HG03442 (cell line): ENCODE measurements around the gene OR10H5.
"Not testable (repeated sequence)": the region's sequence is repeated elsewhere in the genome, so short reads cannot be mapped to it uniquely, and the experiment has no call there.

Experiments used
- ATAC-seq: cut with Tn5 transposase; IDR thresholded peaks from one replicate; pipeline ENCODE4 v1.9.1; 2021; ENCODE audit warnings: mild to moderate bottlenecking, moderate library complexity; ENCODE audit not compliant: unreplicated experiment

OR10H5 gene

GRCh38 chr19:15811476-15811875, 24.0 kb downstream of the OR10H5 start:
- no peak for ATAC-seq

GRCh38 chr19:15812060-15812722, 24.7 kb downstream of the OR10H5 start:
- no peak for ATAC-seq

- ATAC-seq: no peak
Observed at GRCh38 chr19:15813916-15814315, 26.5 kb downstream of the OR10H5 start.

GRCh38 chr19:15815306-15815705, 27.8 kb downstream of the OR10H5 start, which contains the start of gene OR10H1:
TSS of gene OR10H1 (minus strand) at chr19:15815664. CDS start at chr19:15808037, 7,627 bp downstream.
- no peak for ATAC-seq

DNA sequence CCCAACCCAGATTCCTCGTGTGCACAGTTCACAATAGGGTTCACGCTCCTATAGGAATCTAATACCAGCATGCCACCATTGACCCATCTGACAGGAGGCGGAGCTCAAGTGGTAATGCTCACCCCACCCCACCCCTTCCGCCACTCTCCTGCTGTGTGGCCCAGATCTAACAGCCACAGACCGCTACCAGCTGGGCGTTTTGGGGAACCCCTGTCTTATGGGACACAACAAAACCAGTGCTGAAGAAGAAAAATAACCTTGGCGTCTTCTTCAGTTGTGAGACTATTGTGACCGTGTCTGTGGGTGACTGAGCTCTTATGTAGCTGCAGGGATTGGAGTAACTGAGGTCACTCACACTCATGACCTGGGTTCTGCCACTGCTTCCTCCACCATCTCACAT, 33.2 kb downstream of the OR10H5 start:
- no peak for ATAC-seq

GRCh38 chr19:15825753-15826152, 38.3 kb downstream of the OR10H5 start:
- no peak for ATAC-seq

- no peak for ATAC-seq
Observed at GRCh38 chr19:15828121-15828610, 40.7 kb downstream of the OR10H5 start.

- ATAC-seq: not testable (repeated sequence)
Observed at GRCh38 chr19:15828611-15829305, 41.3 kb downstream of the OR10H5 start.

- no peak for ATAC-seq
Observed at GRCh38 chr19:15829306-15829698, 41.8 kb downstream of the OR10H5 start.

GRCh38 chr19:15829786-15830185, 42.3 kb downstream of the OR10H5 start:
- ATAC-seq: no peak

- no peak for ATAC-seq
Observed at GRCh38 chr19:15831626-15832025, 44.2 kb downstream of the OR10H5 start.

DNA sequence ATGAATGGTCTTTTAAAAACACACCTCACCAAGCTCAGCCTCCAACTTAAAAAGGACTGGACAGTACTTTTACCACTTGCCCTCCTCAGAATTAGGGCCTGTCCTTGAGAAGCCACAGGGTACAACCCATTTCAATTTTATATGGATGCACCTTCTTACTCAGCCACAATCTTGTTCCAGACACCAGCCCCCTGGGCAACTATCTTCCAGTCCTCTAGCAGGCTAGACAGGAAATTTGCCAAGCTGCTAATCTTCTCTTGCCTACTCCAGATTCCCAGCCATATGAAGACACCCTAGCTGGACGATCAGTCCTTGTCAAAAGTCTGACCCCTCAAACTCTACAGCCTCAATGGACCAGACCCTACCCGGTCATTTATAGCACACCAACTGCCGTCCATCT, 46.8 kb downstream of the OR10H5 start:
- not testable (repeated sequence) for ATAC-seq

DNA sequence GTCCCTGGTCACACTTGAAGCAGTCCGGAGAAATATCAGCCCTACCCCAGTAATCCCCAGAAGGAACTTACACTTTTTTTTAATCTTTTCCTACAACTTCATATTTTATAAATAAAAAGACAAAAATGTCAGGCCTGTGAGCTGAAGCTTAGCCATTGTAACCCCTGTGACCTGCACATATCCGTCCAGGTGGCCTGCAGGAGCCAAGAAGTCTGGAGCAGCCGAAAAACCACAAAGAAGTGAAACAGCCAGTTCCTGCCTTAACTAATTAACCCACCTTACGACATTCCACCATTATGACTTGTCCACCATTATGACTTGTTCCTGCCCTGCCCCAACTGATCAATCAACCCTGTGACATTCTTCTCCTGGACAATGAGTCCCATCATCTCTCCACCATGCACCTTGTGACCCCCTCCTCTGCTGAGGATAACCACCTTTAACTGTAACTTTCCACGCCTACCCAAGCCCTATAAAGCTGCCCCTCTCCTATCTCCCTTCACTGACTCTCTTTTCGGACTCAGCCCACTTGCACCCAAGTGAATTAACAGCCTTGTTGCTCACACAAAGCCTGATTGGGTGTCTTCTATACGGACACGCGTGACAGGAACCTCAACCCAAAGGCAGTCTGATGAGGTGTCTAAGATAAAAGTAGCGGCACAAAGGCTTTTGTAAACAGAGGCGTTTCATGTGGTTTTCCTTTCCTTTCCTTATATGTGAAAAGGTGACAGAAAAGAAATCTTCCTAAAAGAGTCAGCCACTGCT, 48.3 kb downstream of the OR10H5 start:
- ATAC-seq: not testable (repeated sequence)

DNA sequence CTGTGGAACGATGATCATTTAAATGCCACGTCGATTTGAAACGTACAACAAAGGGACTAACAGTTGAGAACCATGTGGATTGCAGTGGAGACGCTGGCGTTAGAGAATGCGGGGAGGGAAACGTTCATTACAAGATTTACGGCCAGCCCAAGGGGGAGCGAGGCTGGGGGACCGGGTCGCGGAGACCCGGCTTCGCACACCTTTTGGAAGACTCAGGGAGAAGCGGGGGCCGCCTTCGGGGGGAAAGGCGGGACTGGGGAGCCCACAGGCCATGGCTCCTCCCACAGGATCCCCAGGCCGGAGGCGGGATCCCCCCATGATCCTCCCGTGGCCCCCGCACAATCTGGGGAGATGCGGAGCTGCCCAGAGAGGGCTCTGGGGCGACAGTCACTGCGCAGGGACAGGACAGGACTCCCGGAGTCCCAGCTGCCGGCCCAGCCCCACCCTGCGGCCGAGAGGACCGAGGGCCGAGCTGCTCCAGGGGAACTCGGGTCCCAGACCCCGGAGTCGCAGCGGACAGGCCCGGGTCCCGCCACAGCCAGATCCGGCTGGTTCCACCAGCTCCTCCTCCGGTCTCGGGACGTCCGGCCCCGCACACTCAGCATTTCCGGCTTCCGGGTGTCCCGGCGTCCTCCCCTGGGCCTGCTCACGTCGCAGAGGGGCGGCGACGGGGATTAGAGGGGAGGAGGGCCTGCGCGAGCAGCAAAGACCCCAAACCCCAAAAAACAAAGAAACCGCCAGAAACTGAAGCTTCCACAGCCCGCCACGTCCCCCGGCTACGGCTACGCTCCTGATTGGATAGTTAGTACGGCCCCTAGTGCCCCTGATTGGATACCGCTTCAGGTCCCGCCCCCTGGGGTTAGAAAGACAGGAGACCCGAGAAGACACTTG, 49.1 kb downstream of the OR10H5 start:
- peak; percentile 94 for ATAC-seq

DNA sequence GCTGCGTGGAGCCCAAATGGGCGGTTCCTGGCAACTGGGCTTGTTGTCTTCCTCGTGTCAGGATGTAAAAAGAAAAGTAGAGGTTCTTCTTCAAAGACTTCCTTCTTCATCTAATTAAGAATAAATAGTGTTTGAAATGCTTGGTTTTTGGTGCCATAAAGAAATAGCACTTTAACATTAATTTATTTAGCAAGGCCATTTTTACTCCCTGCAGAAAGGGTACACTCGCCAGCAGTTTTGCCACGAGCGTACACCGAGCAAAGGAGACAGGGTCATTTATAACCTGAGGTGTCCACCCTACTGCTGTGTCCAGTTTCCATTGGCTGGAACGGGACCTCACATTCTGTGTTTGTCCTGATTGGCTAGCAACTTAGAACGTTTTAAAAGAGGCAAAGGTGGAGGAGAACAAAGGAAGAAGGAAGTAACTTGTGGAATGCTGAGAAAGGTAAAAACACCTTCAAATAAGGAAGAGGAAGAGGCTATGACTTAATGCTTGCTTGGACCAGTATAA, 49.8 kb downstream of the OR10H5 start:
- ATAC-seq: no peak

- ATAC-seq: no peak
Observed at GRCh38 chr19:15838351-15838750, 50.9 kb downstream of the OR10H5 start.

- ATAC-seq: not testable (repeated sequence)
Observed at GRCh38 chr19:15839888-15840287, 52.4 kb downstream of the OR10H5 start.

DNA sequence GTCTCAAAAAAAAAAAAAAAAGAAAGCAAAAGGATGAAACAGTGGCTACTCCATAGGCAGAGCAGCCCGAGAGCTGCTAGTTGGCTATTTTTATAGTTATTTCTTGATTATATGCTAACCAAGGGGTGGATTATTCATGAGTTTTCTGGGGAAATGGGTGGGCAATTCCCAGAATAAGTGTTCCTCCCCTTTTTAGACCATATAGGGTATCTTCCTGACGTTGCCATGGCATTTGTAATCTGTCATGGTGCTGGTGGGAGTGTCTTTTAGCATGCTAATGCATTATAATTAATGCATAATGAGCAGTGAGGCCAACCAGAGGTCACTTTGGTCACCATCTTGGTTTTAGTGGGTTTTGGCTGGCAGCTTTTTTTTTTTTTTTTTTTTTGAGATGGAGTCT, 53.4 kb downstream of the OR10H5 start:
- no peak for ATAC-seq

DNA sequence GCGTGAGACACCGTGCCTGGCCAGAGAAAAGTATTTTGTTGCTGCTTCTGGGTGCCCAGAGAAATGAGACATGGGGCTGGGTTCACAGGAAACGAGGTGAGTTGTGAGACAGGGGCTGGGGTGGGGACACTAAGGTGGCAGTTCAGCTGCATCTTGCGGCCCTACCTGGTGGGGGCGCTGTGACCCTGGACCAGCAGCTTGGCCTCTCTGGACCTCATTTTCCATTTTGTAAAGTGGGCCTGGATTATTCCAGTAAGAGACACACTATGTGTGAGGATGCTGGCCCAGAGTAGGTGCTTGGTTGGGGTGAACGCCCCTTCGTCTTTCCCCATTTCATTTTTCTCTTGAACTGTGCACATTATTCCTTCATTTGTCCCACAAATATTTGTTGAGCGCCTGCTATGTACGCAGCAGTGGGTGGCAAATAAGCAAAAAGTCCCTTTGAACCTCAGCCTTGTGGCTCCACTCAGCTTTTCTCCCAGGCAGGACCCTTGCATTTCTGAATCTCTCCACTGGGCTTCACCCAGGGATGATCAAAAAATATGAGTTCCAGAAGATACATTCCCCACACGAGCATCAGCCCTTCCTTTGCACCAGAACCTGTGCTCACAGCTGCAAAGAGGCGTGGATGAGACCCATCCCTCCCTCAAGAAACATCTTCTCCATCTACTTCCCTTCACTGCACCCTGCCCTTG, 54.6 kb downstream of the OR10H5 start:
- ATAC-seq: no peak
